GM12878 (cell line): ENCODE results near the gene AAMP. TPM values are rescaled to one million over a fixed set of nuclear protein-coding genes. Genes with fewer than 3 reads are reported as not detected.

Experiments
- ATF3 ChIP-seq: IDR thresholded peaks from 2 replicates; pipeline ENCODE4 v1.6.1; 2011; ENCODE audit warnings: low read depth, mild to moderate bottlenecking, low read length, moderate library complexity, borderline replicate concordance; ENCODE audit errors: extremely low read depth
- BHLHE40 ChIP-seq, 2 experiments: fragments of 450-650 bp in 1 of 2; IDR thresholded peaks; 2 replicates each; pipeline ENCODE4 v1.6.1; 2011 to 2017; ENCODE audit warnings: low read depth in 2 of 2, borderline replicate concordance in 1 of 2, improper control_type of control experiment in 1 of 2, low read length in 1 of 2, mild to moderate bottlenecking in 1 of 2
- FOS ChIP-seq: IDR thresholded peaks from 3 replicates; pipeline ENCODE4 v1.6.1; 2011; ENCODE audit warnings: borderline replicate concordance; ENCODE audit not compliant: insufficient read length; ENCODE audit errors: extremely low read depth
- MEF2B ChIP-seq: fragments of 450-650 bp; IDR thresholded peaks from 2 replicates; pipeline ENCODE4 v1.6.1; 2018; ENCODE audit warnings: mild to moderate bottlenecking, moderate library complexity; ENCODE audit not compliant: partially characterized antibody, poor library complexity, severe bottlenecking
- NR2C1 ChIP-seq: fragments of 450-650 bp; IDR thresholded peaks from 2 replicates; pipeline ENCODE4 v1.6.1; 2017; ENCODE audit warnings: antibody characterized with exemption, mild to moderate bottlenecking, moderate library complexity
- PAX5 ChIP-seq: IDR thresholded peaks from 2 replicates; pipeline ENCODE4 v1.6.1; 2011; ENCODE audit warnings: low read depth, low read length, borderline replicate concordance
- REST ChIP-seq: IDR thresholded peaks from 2 replicates; pipeline ENCODE4 v1.6.1; 2012; ENCODE audit warnings: mild to moderate bottlenecking, low read depth, low read length
- polyA plus RNA-seq, 11 experiments: library from polyadenylated mRNA; depleted of rRNA in 4 of 11; unstranded in 6 of 11; stranded (reverse) in 5 of 11; fragments of >200 nt; fragmentation: Nextera tagmentation in 4 of 11; fragmentation: Illumina TruSeq in 1 of 11; extraction: Ambion mirVana in 4 of 11; extraction: Trizol in 1 of 11; gene quantifications; 1 replicate in 1 of 11; 2 replicates in 10 of 11; pipeline versions ENCODE4 v1.2.1 to v1.2.3, GENCODE V29; 2011 to 2016; ENCODE audit warnings: inconsistent platforms in 2 of 11, missing spikeins in 2 of 11, low read depth in 1 of 11
- total RNA-seq, 4 experiments: library from RNA; depleted of rRNA in 3 of 4; stranded (reverse); fragments of >200 nt in 3 of 4; fragmentation: Illumina TruSeq in 1 of 4; extraction: Trizol in 1 of 4; gene quantifications; 2 replicates each; pipeline versions ENCODE4 v1.2.1 to v1.2.3, GENCODE V29; 2013 to 2021
- TF ChIP-seq, protein P1 (sequence below): fragments of 450-650 bp; IDR thresholded peaks from 2 replicates; pipeline ENCODE4 v1.6.1; 2016; ENCODE audit warnings: mild to moderate bottlenecking, moderate library complexity, borderline replicate concordance
- TF ChIP-seq, protein P2 (sequence below): fragments of 450-650 bp; IDR thresholded peaks from 2 replicates; pipeline ENCODE4 v1.6.1; 2016; ENCODE audit warnings: mild to moderate bottlenecking
- TF ChIP-seq, protein P3 (sequence below): fragments of 150-350 bp; IDR thresholded peaks from 2 replicates; pipeline ENCODE4 v1.6.1; 2014; ENCODE audit warnings: mild to moderate bottlenecking, low read depth, low read length
- TF ChIP-seq, protein P4 (sequence below): IDR thresholded peaks from 2 replicates; pipeline ENCODE4 v1.6.1; 2012; ENCODE audit warnings: low read depth, low read length, improper control_type of control experiment

Gene AAMP
- total and polyA plus RNA-seq, 10 of the 15 experiments (the other 5 are each of a cell fraction or from before 2014, with no cell fraction given) = 4.4 to 140 (median 81.9) TPM

DNA sequence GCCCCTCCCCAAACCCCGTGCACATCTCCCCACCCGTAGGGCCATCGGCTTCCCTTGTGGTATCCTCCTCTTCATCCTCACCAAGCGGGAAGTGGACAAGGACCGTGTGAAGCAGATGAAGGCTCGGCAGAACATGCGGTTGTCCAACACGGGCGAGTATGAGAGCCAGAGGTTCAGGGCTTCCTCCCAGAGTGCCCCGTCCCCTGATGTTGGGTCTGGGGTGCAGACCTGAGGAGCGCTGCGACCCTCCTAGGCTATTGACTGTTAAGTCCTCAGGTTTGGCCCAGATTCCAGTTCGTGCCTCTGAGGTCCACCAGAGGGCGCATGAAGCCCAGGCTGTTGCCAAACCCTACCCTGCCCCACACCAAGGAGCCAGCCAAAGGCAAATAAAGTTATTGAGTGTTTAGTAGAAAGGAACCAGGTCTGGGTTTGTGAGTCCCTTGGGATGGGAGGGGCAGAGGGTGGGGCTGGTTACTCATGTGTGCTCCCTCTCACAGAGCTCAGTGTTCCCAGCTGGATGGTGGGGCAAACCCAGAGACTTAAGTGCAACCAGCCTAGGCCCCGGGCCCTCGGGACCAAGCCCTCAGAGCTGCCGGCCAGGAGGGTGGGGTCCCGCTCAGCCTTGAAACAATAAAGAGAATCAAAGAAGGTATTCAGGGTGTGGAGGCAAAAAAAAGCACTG, 2.7 kb upstream of the AAMP start (continued):
- TF ChIP-seq, protein P1, sequence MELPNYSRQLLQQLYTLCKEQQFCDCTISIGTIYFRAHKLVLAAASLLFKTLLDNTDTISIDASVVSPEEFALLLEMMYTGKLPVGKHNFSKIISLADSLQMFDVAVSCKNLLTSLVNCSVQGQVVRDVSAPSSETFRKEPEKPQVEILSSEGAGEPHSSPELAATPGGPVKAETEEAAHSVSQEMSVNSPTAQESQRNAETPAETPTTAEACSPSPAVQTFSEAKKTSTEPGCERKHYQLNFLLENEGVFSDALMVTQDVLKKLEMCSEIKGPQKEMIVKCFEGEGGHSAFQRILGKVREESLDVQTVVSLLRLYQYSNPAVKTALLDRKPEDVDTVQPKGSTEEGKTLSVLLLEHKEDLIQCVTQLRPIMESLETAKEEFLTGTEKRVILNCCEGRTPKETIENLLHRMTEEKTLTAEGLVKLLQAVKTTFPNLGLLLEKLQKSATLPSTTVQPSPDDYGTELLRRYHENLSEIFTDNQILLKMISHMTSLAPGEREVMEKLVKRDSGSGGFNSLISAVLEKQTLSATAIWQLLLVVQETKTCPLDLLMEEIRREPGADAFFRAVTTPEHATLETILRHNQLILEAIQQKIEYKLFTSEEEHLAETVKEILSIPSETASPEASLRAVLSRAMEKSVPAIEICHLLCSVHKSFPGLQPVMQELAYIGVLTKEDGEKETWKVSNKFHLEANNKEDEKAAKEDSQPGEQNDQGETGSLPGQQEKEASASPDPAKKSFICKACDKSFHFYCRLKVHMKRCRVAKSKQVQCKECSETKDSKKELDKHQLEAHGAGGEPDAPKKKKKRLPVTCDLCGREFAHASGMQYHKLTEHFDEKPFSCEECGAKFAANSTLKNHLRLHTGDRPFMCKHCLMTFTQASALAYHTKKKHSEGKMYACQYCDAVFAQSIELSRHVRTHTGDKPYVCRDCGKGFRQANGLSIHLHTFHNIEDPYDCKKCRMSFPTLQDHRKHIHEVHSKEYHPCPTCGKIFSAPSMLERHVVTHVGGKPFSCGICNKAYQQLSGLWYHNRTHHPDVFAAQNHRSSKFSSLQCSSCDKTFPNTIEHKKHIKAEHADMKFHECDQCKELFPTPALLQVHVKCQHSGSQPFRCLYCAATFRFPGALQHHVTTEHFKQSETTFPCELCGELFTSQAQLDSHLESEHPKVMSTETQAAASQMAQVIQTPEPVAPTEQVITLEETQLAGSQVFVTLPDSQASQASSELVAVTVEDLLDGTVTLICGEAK = peak; percentile 87
- TF ChIP-seq, protein P2, sequence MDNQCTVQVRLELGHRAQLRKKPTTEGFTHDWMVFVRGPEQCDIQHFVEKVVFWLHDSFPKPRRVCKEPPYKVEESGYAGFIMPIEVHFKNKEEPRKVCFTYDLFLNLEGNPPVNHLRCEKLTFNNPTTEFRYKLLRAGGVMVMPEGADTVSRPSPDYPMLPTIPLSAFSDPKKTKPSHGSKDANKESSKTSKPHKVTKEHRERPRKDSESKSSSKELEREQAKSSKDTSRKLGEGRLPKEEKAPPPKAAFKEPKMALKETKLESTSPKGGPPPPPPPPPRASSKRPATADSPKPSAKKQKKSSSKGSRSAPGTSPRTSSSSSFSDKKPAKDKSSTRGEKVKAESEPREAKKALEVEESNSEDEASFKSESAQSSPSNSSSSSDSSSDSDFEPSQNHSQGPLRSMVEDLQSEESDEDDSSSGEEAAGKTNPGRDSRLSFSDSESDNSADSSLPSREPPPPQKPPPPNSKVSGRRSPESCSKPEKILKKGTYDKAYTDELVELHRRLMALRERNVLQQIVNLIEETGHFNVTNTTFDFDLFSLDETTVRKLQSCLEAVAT = no peak
- TF ChIP-seq BHLHE40 (IDR thresholded peaks at IDR 0.05; ENCODE audit: borderline replicate concordance in 1 of 2, low read depth in 2 of 2, low read length in 1 of 2) (0 out of 4 replicates have a peak, but pooled peaks of 1 of the 2 experiments have one; percentile 14), REST (no peak), PAX5 (no peak), FOS (no peak), NR2C1 (no peak), ATF3 (no peak), MEF2B (peak; percentile 90)
- TF ChIP-seq, protein P3, sequence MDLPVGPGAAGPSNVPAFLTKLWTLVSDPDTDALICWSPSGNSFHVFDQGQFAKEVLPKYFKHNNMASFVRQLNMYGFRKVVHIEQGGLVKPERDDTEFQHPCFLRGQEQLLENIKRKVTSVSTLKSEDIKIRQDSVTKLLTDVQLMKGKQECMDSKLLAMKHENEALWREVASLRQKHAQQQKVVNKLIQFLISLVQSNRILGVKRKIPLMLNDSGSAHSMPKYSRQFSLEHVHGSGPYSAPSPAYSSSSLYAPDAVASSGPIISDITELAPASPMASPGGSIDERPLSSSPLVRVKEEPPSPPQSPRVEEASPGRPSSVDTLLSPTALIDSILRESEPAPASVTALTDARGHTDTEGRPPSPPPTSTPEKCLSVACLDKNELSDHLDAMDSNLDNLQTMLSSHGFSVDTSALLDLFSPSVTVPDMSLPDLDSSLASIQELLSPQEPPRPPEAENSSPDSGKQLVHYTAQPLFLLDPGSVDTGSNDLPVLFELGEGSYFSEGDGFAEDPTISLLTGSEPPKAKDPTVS = no peak
- TF ChIP-seq, protein P4, sequence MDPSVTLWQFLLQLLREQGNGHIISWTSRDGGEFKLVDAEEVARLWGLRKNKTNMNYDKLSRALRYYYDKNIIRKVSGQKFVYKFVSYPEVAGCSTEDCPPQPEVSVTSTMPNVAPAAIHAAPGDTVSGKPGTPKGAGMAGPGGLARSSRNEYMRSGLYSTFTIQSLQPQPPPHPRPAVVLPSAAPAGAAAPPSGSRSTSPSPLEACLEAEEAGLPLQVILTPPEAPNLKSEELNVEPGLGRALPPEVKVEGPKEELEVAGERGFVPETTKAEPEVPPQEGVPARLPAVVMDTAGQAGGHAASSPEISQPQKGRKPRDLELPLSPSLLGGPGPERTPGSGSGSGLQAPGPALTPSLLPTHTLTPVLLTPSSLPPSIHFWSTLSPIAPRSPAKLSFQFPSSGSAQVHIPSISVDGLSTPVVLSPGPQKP = peak; percentile 29; the same call in 1 of the 2 replicates
